Superior temporal gyrus (tissue), 1 donor: ENCODE measurements around the gene MRPL39.

Source experiments
- DNase-seq: peaks from one replicate; pipeline ENCODE4 v3.0.0-alpha.2; 2016; ENCODE audit errors: extremely low spot score

MRPL39 gene

GRCh38 chr21:25614441-25614840 is 7.2 kb upstream of the MRPL39 start:
- no peak for DNase-seq

- DNase-seq, result peak; percentile 92
Measured at GRCh38 chr21:25608044-25608737, 910 bp upstream of the MRPL39 start.

- DNase-seq, result no peak
Measured at GRCh38 chr21:25589887-25590286, 17.4 kb downstream of the MRPL39 start.

GRCh38 chr21:25586791-25587190 is 20.5 kb downstream of the MRPL39 start:
- DNase-seq, result no peak

GRCh38 chr21:25586326-25586725 is 21.0 kb downstream of the MRPL39 start:
- DNase-seq, result no peak

GRCh38 chr21:25584833-25585676 is 22.2 kb downstream of the MRPL39 start:
- no peak for DNase-seq

- DNase-seq, result no peak
Measured at GRCh38 chr21:25583370-25584130, 23.7 kb downstream of the MRPL39 start.

- no peak for DNase-seq
Measured at GRCh38 chr21:25582888-25583287, 24.4 kb downstream of the MRPL39 start.

GRCh38 chr21:25582164-25582790 is 25.0 kb downstream of the MRPL39 start:
- DNase-seq, result no peak

GRCh38 chr21:25581582-25581981 is 25.7 kb downstream of the MRPL39 start:
- no peak for DNase-seq

GRCh38 chr21:25580912-25581260 is 26.4 kb downstream of the MRPL39 start:
- DNase-seq, result no peak

GRCh38 chr21:25579226-25580013 is 27.9 kb downstream of the MRPL39 start:
- no peak for DNase-seq

GRCh38 chr21:25578056-25578961 is 29.0 kb downstream of the MRPL39 start:
- DNase-seq, result no peak

- DNase-seq, result no peak
Measured at GRCh38 chr21:25577424-25578055, 29.7 kb downstream of the MRPL39 start.

- peak; percentile 44 for DNase-seq
Measured at GRCh38 chr21:25573409-25574206, 33.7 kb downstream of the MRPL39 start.

GRCh38 chr21:25572861-25573310 is 34.4 kb downstream of the MRPL39 start:
- no peak for DNase-seq

- DNase-seq, result no peak
Measured at GRCh38 chr21:25571726-25572121, 35.6 kb downstream of the MRPL39 start.

GRCh38 chr21:25569711-25570110 is 37.6 kb downstream of the MRPL39 start:
- no peak for DNase-seq

- DNase-seq, result no peak
Measured at GRCh38 chr21:25569084-25569483, 38.2 kb downstream of the MRPL39 start.
